Suppressor macrophage (primary cell): ENCODE data around the gene USP17L27.
A peak's percentile ranks its signal among the peaks of the same experiment; 100 is the strongest.
"Not testable (repeated sequence)": the region's sequence is repeated elsewhere in the genome, so short reads cannot be mapped to it uniquely, and the experiment has no call there.

ENCODE experiments used
- DNase-seq, 4 experiments: peaks; one replicate each; pipeline ENCODE4 v3.0.0-alpha.2; 2020 to 2022
- total RNA-seq, 17 experiments: gene quantifications; one replicate each; lab custom pipeline; 2026; ENCODE audit warnings: mixed read lengths in 6 of 17, inconsistent platforms in 3 of 17; lab: John Stamatoyannopoulos, UW

The USP17L27 gene
- 0 reads per million in 17 experiments for total RNA-seq

DNA sequence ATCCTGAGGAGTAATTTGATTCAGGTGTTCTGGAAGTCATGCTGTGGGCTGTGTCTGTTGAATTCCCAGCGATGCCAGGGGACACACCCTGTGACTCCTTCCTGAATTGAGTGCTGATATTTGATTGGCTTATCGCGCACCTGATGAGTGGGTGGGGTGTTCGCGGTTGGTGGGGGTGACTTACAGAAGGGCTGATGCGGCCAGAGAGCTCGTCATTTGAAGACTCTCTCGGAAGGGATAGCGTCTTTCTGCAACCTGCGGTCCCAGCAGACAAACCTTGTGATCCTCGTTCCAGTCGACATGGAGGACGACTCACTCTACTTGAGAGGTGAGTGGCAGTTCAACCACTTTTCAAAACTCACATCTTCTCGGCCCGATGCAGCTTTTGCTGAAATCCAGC lies at the start of gene USP17L27:
Gene USP17L27 (plus strand): TSS at position 301 of the 400 bp plus-strand sequence. CDS start 0 bp downstream, at position 301.
- DNase-seq = not testable (repeated sequence)

GRCh38 chr4:9324191-9324590 lies 19.8 kb upstream of the USP17L27 start:
- DNase-seq = not testable (repeated sequence)

GRCh38 chr4:9324865-9325264 lies 19.1 kb upstream of the USP17L27 start, which contains the start of gene USP17L24:
Gene USP17L24 (plus strand): TSS chr4:9325165. CDS start chr4:9325165, 0 bp downstream.
- not testable (repeated sequence) for DNase-seq

- DNase-seq = not testable (repeated sequence)
Observed at GRCh38 chr4:9329611-9330010, 14.3 kb upstream of the USP17L27 start, which contains the start of gene USP17L25. Gene USP17L25 (plus strand): TSS chr4:9329911. CDS start chr4:9329911, 0 bp downstream.

- DNase-seq = not testable (repeated sequence)
Observed at GRCh38 chr4:9334358-9334757, 9.6 kb upstream of the USP17L27 start, which contains the start of gene USP17L26. Gene USP17L26 (plus strand): TSS chr4:9334658. CDS start chr4:9334658, 0 bp downstream.

DNA sequence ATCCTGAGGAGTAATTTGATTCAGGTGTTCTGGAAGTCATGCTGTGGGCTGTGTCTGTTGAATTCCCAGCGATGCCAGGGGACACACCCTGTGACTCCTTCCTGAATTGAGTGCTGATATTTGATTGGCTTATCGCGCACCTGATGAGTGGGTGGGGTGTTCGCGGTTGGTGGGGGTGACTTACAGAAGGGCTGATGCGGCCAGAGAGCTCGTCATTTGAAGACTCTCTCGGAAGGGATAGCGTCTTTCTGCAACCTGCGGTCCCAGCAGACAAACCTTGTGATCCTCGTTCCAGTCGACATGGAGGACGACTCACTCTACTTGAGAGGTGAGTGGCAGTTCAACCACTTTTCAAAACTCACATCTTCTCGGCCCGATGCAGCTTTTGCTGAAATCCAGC lies 4.8 kb upstream of the USP17L27 start, which contains the start of gene USP17L5:
Gene USP17L5 (plus strand): TSS at position 301 of the 400 bp plus-strand sequence. CDS start 0 bp downstream, at position 301.
- DNase-seq = not testable (repeated sequence)

DNA sequence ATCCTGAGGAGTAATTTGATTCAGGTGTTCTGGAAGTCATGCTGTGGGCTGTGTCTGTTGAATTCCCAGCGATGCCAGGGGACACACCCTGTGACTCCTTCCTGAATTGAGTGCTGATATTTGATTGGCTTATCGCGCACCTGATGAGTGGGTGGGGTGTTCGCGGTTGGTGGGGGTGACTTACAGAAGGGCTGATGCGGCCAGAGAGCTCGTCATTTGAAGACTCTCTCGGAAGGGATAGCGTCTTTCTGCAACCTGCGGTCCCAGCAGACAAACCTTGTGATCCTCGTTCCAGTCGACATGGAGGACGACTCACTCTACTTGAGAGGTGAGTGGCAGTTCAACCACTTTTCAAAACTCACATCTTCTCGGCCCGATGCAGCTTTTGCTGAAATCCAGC lies 4.6 kb downstream of the USP17L27 start, which contains the start of gene USP17L28:
Gene USP17L28 (plus strand): TSS at position 301 of the 400 bp plus-strand sequence. CDS start 0 bp downstream, at position 301.
- not testable (repeated sequence) for DNase-seq

DNA sequence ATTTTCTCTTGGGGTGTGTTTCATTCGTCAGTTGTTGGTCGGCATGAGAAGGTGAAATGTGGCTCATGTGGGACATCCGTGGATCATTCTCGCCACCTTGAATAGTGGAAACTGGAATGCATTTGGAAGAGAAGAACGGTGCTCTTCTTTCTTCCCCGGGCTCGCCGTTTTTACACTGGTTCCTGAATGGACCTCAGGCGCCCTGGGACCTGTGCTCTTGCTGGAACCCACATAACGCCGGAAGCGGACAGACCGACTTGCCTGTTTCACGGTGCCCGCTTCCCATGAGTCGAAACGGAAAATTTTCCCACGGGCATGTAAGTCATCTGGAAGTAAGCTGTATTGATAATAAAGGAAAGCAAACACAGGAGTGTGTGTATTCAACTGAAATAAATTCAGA lies 6.9 kb downstream of the USP17L27 start:
- DNase-seq = not testable (repeated sequence)

- not testable (repeated sequence) for DNase-seq
Observed at GRCh38 chr4:9353338-9353737, 9.4 kb downstream of the USP17L27 start, which contains the start of gene USP17L29. Gene USP17L29 (plus strand): TSS chr4:9353638. CDS start chr4:9353638, 0 bp downstream.

GRCh38 chr4:9362829-9363228 lies 18.9 kb downstream of the USP17L27 start, which contains the start of gene USP17L30:
Gene USP17L30 (plus strand): TSS chr4:9363129. CDS start chr4:9363129, 0 bp downstream.
- not testable (repeated sequence) for DNase-seq

GRCh38 chr4:9379881-9380280 lies 35.9 kb downstream of the USP17L27 start:
- DNase-seq = not testable (repeated sequence)

DNA sequence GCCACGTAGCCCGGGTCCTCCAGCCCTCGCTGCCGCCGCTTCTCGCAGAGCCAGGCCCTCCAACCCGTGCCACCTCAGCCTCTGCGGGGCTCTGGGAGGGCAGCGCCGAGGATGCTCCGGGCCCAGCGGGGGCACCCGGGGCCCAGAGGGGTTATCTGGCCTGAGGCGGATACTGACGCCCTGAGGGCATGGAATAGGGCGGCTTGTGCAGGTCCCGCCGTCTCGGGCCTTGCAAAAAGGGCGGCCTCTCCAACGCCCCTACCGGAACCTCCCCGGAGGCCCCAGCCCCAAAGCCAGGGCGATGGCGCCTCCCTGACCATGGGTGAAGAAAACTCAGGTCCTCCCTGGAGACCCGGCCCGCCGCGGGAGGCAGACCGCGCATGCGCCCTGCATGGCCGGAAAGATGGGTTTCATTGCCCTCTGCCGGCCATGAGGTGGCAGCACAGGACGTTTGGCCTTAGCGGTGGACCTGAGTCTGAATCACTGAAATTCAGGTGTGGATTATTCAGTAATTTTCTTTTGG lies 37.1 kb downstream of the USP17L27 start:
- DNase-seq = peak; percentile 1 to 23 (median 12)

DNA sequence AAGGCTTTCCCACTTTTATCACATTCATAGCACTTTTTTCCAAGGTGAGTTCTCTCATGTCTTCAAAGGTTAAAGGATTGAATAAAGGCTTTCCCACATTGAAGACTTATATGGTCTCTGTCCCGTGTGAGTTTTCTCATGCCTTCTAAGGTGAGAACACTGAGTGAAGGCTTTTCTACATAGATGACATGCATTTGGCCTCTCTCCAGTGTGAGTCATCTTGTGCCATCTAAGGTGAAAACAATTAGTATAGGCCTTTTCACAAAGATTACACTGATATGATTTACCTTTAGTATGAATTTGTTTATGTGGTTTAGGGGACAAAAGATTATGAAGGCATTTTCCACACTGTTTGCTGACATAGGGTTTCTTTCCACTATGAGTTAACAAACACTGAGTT lies 40.2 kb downstream of the USP17L27 start:
- DNase-seq = no peak

- not testable (repeated sequence) for DNase-seq
Observed at GRCh38 chr4:9389001-9389400, 45.1 kb downstream of the USP17L27 start.
